D721Med (cell line): ENCODE data around the gene CDH11.

Source experiments
- DNase-seq: peaks from one replicate; pipeline ENCODE4 v3.0.0; 2011; ENCODE audit warnings: low spot score; ENCODE audit not compliant: insufficient read length
- FAIRE-seq: peaks from 2 replicates; lab custom pipeline; 2011; peaks lifted over from hg19 to GRCh38; lab: Jason Lieb, UNC
- CTCF ChIP-seq: IDR thresholded peaks from 2 replicates; pipeline ENCODE4 v1.5.1; 2012; ENCODE audit warnings: mild to moderate bottlenecking, control low read depth; ENCODE audit not compliant: insufficient read depth; ENCODE audit errors: missing control alignments

Gene CDH11

GRCh38 chr16:65065031-65065430 lies 56.8 kb downstream of the CDH11 start:
- no peak for TF ChIP-seq CTCF
- DNase-seq (no peak), FAIRE-seq (no peak)

- DNase-seq: no peak
- no peak for TF ChIP-seq CTCF
- FAIRE-seq: no peak
Measured at GRCh38 chr16:65064131-65064530, 57.7 kb downstream of the CDH11 start.

- no peak for TF ChIP-seq CTCF
- no peak for FAIRE-seq
Measured at GRCh38 chr16:65062736-65063583, 58.9 kb downstream of the CDH11 start.

GRCh38 chr16:65061935-65062518 lies 59.8 kb downstream of the CDH11 start:
- DNase-seq: no peak
- no peak for FAIRE-seq
- TF ChIP-seq CTCF: no peak

More at GRCh38 chr16:65062736-65063583, 58.9 kb downstream of the CDH11 start:
- no peak for DNase-seq

GRCh38 chr16:65061263-65061662 lies 60.6 kb downstream of the CDH11 start:
- DNase-seq (no peak), FAIRE-seq (no peak)
- no peak for TF ChIP-seq CTCF

GRCh38 chr16:65059406-65059980 lies 62.4 kb downstream of the CDH11 start:
- no peak for TF ChIP-seq CTCF
- DNase-seq: no peak

More at GRCh38 chr16:65059406-65059980, 62.4 kb downstream of the CDH11 start:
- no peak for FAIRE-seq
